Esophagus muscularis mucosa (tissue), 4 donors: Measurements from ENCODE around the gene EVA1C.

Experiments
- EP300 ChIP-seq: sonication (generic); formaldehyde crosslinking; IDR thresholded peaks from one replicate; pipeline ENCODE4 v1.6.1; 2017; ENCODE audit warnings: antibody characterized with exemption
- POLR2A ChIP-seq: fragments of 450-650 bp; IDR thresholded peaks from one replicate; pipeline ENCODE4 v1.6.1; 2017; ENCODE audit warnings: antibody characterized with exemption, moderate library complexity, mild to moderate bottlenecking, low read depth
- TF ChIP-seq, protein P1 (sequence below), 3 experiments: fragments of 200-600 bp in 2 of 3; fragments of 450-650 bp in 1 of 3; sonication (generic) in 2 of 3; IDR thresholded peaks; one replicate each; pipeline ENCODE4 v1.5.1; 2017 to 2019; ENCODE audit warnings: antibody characterized with exemption in 3 of 3, mild to moderate bottlenecking in 2 of 3, moderate library complexity in 1 of 3

DNA sequence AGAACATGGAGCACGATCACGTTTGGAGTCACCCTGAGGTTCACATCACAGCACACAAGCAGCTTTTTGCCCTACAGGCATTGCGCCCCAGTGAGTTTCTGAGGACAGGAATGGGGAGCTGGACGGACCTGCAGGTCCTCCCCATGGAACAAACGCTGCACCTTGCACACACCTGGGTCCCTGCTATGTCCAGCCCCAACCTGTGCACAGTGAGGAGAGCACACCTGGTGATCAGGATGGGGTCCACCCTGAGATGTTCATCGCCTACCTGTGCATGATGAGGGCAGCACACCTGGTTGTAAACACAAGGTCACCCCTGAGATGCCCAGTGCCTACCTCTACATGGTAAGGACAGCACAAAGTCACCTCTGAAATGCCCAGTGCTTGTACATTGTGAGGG, 126.9 kb downstream of the EVA1C start:
- TF ChIP-seq, protein P1, sequence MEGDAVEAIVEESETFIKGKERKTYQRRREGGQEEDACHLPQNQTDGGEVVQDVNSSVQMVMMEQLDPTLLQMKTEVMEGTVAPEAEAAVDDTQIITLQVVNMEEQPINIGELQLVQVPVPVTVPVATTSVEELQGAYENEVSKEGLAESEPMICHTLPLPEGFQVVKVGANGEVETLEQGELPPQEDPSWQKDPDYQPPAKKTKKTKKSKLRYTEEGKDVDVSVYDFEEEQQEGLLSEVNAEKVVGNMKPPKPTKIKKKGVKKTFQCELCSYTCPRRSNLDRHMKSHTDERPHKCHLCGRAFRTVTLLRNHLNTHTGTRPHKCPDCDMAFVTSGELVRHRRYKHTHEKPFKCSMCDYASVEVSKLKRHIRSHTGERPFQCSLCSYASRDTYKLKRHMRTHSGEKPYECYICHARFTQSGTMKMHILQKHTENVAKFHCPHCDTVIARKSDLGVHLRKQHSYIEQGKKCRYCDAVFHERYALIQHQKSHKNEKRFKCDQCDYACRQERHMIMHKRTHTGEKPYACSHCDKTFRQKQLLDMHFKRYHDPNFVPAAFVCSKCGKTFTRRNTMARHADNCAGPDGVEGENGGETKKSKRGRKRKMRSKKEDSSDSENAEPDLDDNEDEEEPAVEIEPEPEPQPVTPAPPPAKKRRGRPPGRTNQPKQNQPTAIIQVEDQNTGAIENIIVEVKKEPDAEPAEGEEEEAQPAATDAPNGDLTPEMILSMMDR (IDR thresholded peaks at IDR 0.05): no peak
- TF ChIP-seq POLR2A (no peak), EP300 (no peak)
